Fibroblast of villous mesenchyme (primary cell): Measurements from ENCODE around the gene PMEL. TPM values are rescaled to one million over a fixed set of nuclear protein-coding genes. Genes with fewer than 3 reads are reported as not detected.

Experiments
- DNase-seq: peaks from one replicate; pipeline ENCODE4 v3.0.0-alpha.2; 2010; ENCODE audit warnings: low read depth
- H3K4me3 ChIP-seq: 2 replicates; pipeline ENCODE4 v1.5.1; 2011; ENCODE audit warnings: low read depth, mild to moderate bottlenecking, low read length
- CTCF ChIP-seq: IDR thresholded peaks from 2 replicates; pipeline ENCODE4 v1.5.1; 2012; ENCODE audit warnings: low read depth, mild to moderate bottlenecking, low read length; ENCODE audit not compliant: insufficient read depth
- total RNA-seq: library from RNA; depleted of rRNA; stranded (reverse); fragments of >200 nt; gene quantifications from 2 replicates; pipeline ENCODE4 v1.2.3, GENCODE V29; 2012

The PMEL gene
- total RNA-seq, 1 donor = 1.3 TPM

GRCh38 chr12:55963760-55964159, 2.1 kb downstream of the PMEL start:
- TF ChIP-seq CTCF = no peak
- H3K4me3 ChIP-seq = no peak overlapping the region
- no peak for DNase-seq

GRCh38 chr12:55957106-55957859, 8.6 kb downstream of the PMEL start:
- TF ChIP-seq CTCF = no peak
- H3K4me3 ChIP-seq = no peak overlapping the region
- no peak for DNase-seq

- H3K4me3 ChIP-seq = no peak overlapping the region
- DNase-seq = peak; percentile 55
- peak; percentile 48 for TF ChIP-seq CTCF
Observed at GRCh38 chr12:55955800-55956508, 9.9 kb downstream of the PMEL start.

- TF ChIP-seq CTCF = no peak
- H3K4me3 ChIP-seq = no peak overlapping the region
- no peak for DNase-seq
Observed at GRCh38 chr12:55955344-55955743, 10.5 kb downstream of the PMEL start.

DNA sequence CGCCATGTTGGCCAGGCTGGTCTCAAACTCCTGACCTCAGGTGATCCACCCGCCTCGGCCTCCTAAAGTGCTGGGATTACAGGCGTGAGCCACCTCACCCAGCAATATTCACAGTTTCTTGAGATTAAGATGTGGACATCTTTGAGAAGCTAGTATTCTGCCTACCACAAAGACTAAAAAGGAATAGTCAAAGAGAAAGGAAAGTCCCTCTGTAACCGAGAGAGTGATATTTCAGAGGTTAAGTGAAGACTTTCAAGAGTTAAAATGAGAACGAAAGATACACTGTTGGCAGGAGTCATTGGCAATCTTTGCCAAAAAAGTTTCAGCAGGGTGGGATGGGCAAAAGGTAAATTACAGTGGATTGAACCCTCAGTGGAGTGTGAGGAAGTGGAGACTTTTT, 19.3 kb downstream of the PMEL start:
- no peak for DNase-seq
- no peak overlapping the region for H3K4me3 ChIP-seq
- TF ChIP-seq CTCF = no peak

DNA sequence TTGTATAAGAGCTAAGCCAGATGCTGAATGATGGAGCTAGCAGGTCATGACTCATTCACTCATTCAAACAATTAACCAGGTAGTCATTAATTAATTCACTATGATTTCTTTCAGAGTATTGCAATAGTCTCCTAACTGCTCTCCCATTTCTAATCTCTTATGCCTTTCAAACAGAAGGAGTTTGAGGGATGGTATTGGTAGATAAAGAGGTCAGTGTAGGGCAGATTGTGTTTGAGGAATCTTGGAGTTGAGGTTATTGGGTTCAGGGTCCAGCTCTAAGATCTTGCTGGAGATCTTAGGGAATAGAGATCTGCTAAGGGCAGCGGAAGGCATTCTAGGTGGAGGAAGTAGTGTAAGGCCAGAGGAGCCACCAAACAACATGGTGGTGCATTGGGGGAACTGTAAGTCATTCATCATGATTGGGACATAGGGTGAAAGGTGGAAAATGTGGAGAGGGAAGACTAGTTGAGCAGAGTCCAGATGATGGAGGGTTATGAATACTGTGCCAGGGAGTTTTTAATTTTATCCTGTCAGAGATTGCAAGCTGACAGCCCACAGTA, 23.2 kb downstream of the PMEL start:
- no peak for TF ChIP-seq CTCF
- no peak for DNase-seq
- H3K4me3 ChIP-seq = no peak overlapping the region
